Measurements from ENCODE around the gene TMEM72.

Gene TMEM72

GRCh38 chr10:44894691-44895090, 16.4 kb upstream of the TMEM72 start:
- H3K36me3 Mint-ChIP-seq (ENCODE audit: insufficient read depth): no peaks in the 10 kb centered on the region
- H3K4me1 Mint-ChIP-seq: no peaks in the 10 kb centered on the region
- H3K4me3 Mint-ChIP-seq: no peak overlapping the region
- no peaks in the 10 kb centered on the region for H3K9me3 Mint-ChIP-seq
- no peak for DNase-seq (ENCODE audit: low spot score in 2 of 2)
- no peaks in the 10 kb centered on the region for H3K27me3 Mint-ChIP-seq
- ATAC-seq (replicated peaks; ENCODE audit: extremely low read depth, poor library complexity, severe bottlenecking): no peak
- H3K27ac Mint-ChIP-seq (ENCODE audit: low read depth): no peak overlapping the region

GRCh38 chr10:44895280-44895679, 15.9 kb upstream of the TMEM72 start:
- ATAC-seq (replicated peaks; ENCODE audit: extremely low read depth, poor library complexity, severe bottlenecking): no peak
- Mint-ChIP-seq H3K9me3 (no peaks in the 10 kb centered on the region), H3K27me3 (no peaks in the 10 kb centered on the region), H3K4me3 (no peak overlapping the region), H3K27ac (ENCODE audit: low read depth) (no peak overlapping the region), H3K4me1 (no peaks in the 10 kb centered on the region), H3K36me3 (ENCODE audit: insufficient read depth) (no peaks in the 10 kb centered on the region)
- no peak for DNase-seq (ENCODE audit: low spot score in 2 of 2)

DNA sequence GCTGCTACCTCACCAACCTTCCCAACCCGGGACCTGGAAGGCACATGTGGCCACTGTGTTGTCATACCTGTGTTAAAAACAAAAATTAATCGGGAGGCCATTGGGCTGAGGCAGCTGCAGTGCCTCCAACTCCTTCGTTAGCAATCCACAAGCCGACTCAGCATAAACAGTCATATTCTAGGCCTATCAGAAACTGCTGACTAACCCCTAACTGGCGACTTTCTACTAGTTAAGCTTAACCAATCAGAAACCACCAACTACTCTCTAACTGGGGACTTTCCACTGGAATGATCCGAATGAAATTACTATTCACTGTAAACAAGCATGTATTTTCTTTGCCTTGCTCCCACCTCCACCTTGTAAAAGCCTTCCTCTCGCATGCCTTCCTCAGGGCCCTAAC, 14.1 kb upstream of the TMEM72 start:
- Mint-ChIP-seq H3K9me3 (no peaks in the 10 kb centered on the region), H3K4me1 (no peaks in the 10 kb centered on the region), H3K4me3 (no peak overlapping the region), H3K36me3 (ENCODE audit: insufficient read depth) (no peaks in the 10 kb centered on the region), H3K27ac (ENCODE audit: low read depth) (no peak overlapping the region), H3K27me3 (no peaks in the 10 kb centered on the region)
- DNase-seq (ENCODE audit: low spot score in 2 of 2): no peak
- no peak for ATAC-seq (replicated peaks; ENCODE audit: extremely low read depth, poor library complexity, severe bottlenecking)

GRCh38 chr10:44898665-44899064, 12.5 kb upstream of the TMEM72 start:
- Mint-ChIP-seq H3K27me3 (no peaks in the 10 kb centered on the region), H3K4me3 (no peak overlapping the region), H3K4me1 (no peaks in the 10 kb centered on the region), H3K27ac (ENCODE audit: low read depth) (no peak overlapping the region), H3K9me3 (no peaks in the 10 kb centered on the region), H3K36me3 (ENCODE audit: insufficient read depth) (no peaks in the 10 kb centered on the region)
- ATAC-seq (replicated peaks; ENCODE audit: extremely low read depth, poor library complexity, severe bottlenecking): no peak
- DNase-seq (ENCODE audit: low spot score in 2 of 2): no peak

- H3K27ac Mint-ChIP-seq (ENCODE audit: low read depth): no peak overlapping the region
- H3K4me1 Mint-ChIP-seq: no peaks in the 10 kb centered on the region
- ATAC-seq (replicated peaks; ENCODE audit: extremely low read depth, poor library complexity, severe bottlenecking) (no peak), DNase-seq (ENCODE audit: low spot score in 2 of 2) (no peak)
- H3K27me3 Mint-ChIP-seq: no peaks in the 10 kb centered on the region
- no peaks in the 10 kb centered on the region for H3K36me3 Mint-ChIP-seq (ENCODE audit: insufficient read depth)
- H3K4me3 Mint-ChIP-seq: no peak overlapping the region
- H3K9me3 Mint-ChIP-seq: no peaks in the 10 kb centered on the region
Observed at GRCh38 chr10:44899450-44900080, 11.6 kb upstream of the TMEM72 start.

DNA sequence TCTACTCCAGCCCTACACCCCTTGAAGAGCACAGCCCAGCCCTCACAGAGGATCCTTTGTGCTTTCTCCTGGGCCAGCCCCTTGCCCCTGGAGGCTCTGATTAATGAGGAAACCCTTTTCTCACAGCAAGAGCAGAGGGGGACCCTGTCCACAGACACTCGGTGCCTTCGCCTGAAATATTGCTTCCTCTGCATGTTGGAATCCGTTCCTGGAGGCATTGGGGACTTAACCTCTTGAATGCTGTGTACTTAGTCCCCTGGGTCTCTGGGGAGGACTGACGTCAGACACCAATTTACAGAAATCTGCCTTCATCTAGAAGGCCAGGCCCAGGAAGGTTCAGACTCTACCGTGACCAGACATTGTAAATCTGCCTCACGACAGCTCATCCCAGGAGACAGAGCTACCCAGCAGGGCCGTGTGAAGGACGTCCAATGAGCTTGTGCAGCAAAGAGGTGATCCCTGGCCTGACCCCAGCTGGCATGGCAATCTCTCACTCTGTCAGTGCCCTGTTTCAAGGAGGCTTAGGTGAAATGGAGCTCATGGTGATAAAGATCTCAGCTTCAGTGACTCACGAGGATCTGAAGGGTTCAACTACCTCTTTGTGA, 8.1 kb upstream of the TMEM72 start:
- no peak overlapping the region for H3K27ac Mint-ChIP-seq (ENCODE audit: low read depth)
- no peaks in the 10 kb centered on the region for H3K4me1 Mint-ChIP-seq
- H3K4me3 Mint-ChIP-seq: no peak overlapping the region
- H3K36me3 Mint-ChIP-seq (ENCODE audit: insufficient read depth): no peaks in the 10 kb centered on the region
- ATAC-seq (replicated peaks; ENCODE audit: extremely low read depth, poor library complexity, severe bottlenecking): no peak
- DNase-seq (ENCODE audit: low spot score in 2 of 2): no peak
- H3K9me3 Mint-ChIP-seq: no peaks in the 10 kb centered on the region
- H3K27me3 Mint-ChIP-seq: no peaks in the 10 kb centered on the region

GRCh38 chr10:44906486-44906885, 4.7 kb upstream of the TMEM72 start:
- H3K4me1 Mint-ChIP-seq: no peaks in the 10 kb centered on the region
- H3K4me3 Mint-ChIP-seq: no peak overlapping the region
- H3K36me3 Mint-ChIP-seq (ENCODE audit: insufficient read depth): no peaks in the 10 kb centered on the region
- ATAC-seq (replicated peaks; ENCODE audit: extremely low read depth, poor library complexity, severe bottlenecking): no peak
- no peaks in the 10 kb centered on the region for H3K9me3 Mint-ChIP-seq
- H3K27ac Mint-ChIP-seq (ENCODE audit: low read depth): no peak overlapping the region
- no peak for DNase-seq (ENCODE audit: low spot score in 2 of 2)
- no peaks in the 10 kb centered on the region for H3K27me3 Mint-ChIP-seq

GRCh38 chr10:44907556-44907955, 3.6 kb upstream of the TMEM72 start:
- H3K9me3 Mint-ChIP-seq: no peaks in the 10 kb centered on the region
- no peaks in the 10 kb centered on the region for H3K36me3 Mint-ChIP-seq (ENCODE audit: insufficient read depth)
- H3K27ac Mint-ChIP-seq (ENCODE audit: low read depth): no peak overlapping the region
- H3K4me1 Mint-ChIP-seq: no peaks in the 10 kb centered on the region
- ATAC-seq (replicated peaks; ENCODE audit: extremely low read depth, poor library complexity, severe bottlenecking) (no peak), DNase-seq (ENCODE audit: low spot score in 2 of 2) (no peak)
- H3K27me3 Mint-ChIP-seq: no peaks in the 10 kb centered on the region
- H3K4me3 Mint-ChIP-seq: no peak overlapping the region

GRCh38 chr10:44908066-44908749, 2.9 kb upstream of the TMEM72 start:
- peaks cover 2% of the 10 kb centered on the region for H3K4me1 Mint-ChIP-seq
- H3K27ac Mint-ChIP-seq (ENCODE audit: low read depth): no peak overlapping the region
- ATAC-seq (replicated peaks; ENCODE audit: extremely low read depth, poor library complexity, severe bottlenecking) (no peak), DNase-seq (ENCODE audit: low spot score in 2 of 2) (no peak)
- no peaks in the 10 kb centered on the region for H3K27me3 Mint-ChIP-seq
- H3K9me3 Mint-ChIP-seq: no peaks in the 10 kb centered on the region
- H3K36me3 Mint-ChIP-seq (ENCODE audit: insufficient read depth): no peaks in the 10 kb centered on the region
- no peak overlapping the region for H3K4me3 Mint-ChIP-seq

DNA sequence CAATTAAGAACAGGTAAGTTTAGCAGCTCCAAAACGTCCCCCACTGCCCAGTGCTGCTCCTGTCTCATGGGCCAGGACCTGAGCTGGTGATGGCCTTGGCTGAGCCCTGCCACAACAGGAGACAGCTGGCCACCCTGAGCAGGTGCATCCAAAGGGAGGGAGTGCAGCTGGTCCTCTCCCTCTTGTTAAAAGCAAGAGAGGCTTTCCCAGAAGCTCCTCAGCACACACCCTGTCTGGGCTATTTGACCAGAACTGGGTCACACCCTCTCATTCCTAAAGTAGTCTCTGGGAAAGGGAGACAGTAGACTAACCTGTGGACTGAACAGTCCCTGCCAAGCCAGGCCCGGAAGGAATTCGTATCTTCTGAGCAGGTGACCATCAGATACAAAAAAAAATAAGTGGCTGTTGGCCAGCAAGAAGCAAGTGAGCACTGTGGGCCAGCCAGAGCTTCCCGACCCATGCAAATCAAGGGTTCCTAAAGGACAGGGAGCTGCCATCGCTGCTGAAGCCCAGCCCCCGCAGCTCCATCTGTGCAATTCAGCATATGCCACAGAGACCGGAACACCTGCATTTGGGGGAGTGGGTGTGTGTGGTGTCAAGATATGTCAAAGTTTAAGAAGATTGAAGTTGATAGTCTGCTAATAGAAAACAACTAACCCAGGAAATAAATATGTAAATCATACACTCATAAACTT, 2.1 kb upstream of the TMEM72 start:
- ATAC-seq (replicated peaks; ENCODE audit: extremely low read depth, poor library complexity, severe bottlenecking) (no peak), DNase-seq (ENCODE audit: low spot score in 2 of 2) (no peak)
- no peak overlapping the region for H3K27ac Mint-ChIP-seq (ENCODE audit: low read depth)
- H3K36me3 Mint-ChIP-seq (ENCODE audit: insufficient read depth): no peaks in the 10 kb centered on the region
- H3K4me3 Mint-ChIP-seq: no peak overlapping the region
- peaks cover 9% of the 10 kb centered on the region for H3K4me1 Mint-ChIP-seq
- H3K9me3 Mint-ChIP-seq: no peaks in the 10 kb centered on the region
- no peaks in the 10 kb centered on the region for H3K27me3 Mint-ChIP-seq

DNA sequence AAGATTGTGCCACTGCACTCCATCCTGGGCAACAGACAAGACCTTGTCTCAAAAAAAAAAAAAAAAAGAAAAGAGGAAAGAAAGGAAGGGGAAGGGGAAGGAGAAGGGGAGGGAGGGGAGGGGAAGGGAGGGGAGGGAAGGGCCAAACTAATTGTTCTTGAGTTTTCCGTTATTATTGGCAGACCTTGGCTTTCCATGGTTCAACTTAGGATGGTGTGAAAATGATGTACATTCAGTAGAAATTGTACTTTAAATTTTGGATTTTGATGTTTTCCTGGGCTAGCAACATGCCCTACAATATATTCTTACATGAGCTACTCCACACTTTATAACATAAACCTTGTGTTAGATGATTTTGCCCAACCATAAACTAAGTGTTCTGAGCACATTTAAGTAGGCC, 1.2 kb upstream of the TMEM72 start:
- no peak overlapping the region for H3K4me3 Mint-ChIP-seq
- no peaks in the 10 kb centered on the region for H3K9me3 Mint-ChIP-seq
- ATAC-seq (replicated peaks; ENCODE audit: extremely low read depth, poor library complexity, severe bottlenecking): no peak
- H3K27me3 Mint-ChIP-seq: no peaks in the 10 kb centered on the region
- H3K4me1 Mint-ChIP-seq: peaks cover 9% of the 10 kb centered on the region
- H3K36me3 Mint-ChIP-seq (ENCODE audit: insufficient read depth): no peaks in the 10 kb centered on the region
- no peak for DNase-seq (ENCODE audit: low spot score in 2 of 2)
- no peak overlapping the region for H3K27ac Mint-ChIP-seq (ENCODE audit: low read depth)

GRCh38 chr10:44910602-44911001, 535 bp upstream of the TMEM72 start:
- ATAC-seq (replicated peaks; ENCODE audit: extremely low read depth, poor library complexity, severe bottlenecking): no peak
- H3K4me3 Mint-ChIP-seq: no peak overlapping the region
- H3K27ac Mint-ChIP-seq (ENCODE audit: low read depth): no peak overlapping the region
- H3K9me3 Mint-ChIP-seq: no peaks in the 10 kb centered on the region
- peaks cover 5% of the 10 kb centered on the region for H3K27me3 Mint-ChIP-seq
- no peaks in the 10 kb centered on the region for H3K36me3 Mint-ChIP-seq (ENCODE audit: insufficient read depth)
- peaks cover 9% of the 10 kb centered on the region for H3K4me1 Mint-ChIP-seq
- DNase-seq (ENCODE audit: low spot score in 2 of 2): no peak

- no peaks in the 10 kb centered on the region for H3K36me3 Mint-ChIP-seq (ENCODE audit: insufficient read depth)
- DNase-seq (ENCODE audit: low spot score in 2 of 2): no peak
- no peak overlapping the region for H3K4me3 Mint-ChIP-seq
- peaks cover 9% of the 10 kb centered on the region for H3K4me1 Mint-ChIP-seq
- no peak for ATAC-seq (replicated peaks; ENCODE audit: extremely low read depth, poor library complexity, severe bottlenecking)
- H3K27ac Mint-ChIP-seq (ENCODE audit: low read depth): no peak overlapping the region
- H3K27me3 Mint-ChIP-seq: peaks cover 16% of the 10 kb centered on the region
- no peaks in the 10 kb centered on the region for H3K9me3 Mint-ChIP-seq
Observed at GRCh38 chr10:44911951-44912350, 814 bp downstream of the TMEM72 start.

All from central memory CD8-positive, alpha-beta T cell (primary cell).